SU-DHL-6 (cell line): ENCODE results near the gene LBX2.

Experiments
- CTCF ChIP-seq: fragments of 200-600 bp; sonication (generic); IDR thresholded peaks from one replicate; pipeline ENCODE4 v1.5.1; 2017; ENCODE audit warnings: antibody characterized with exemption, mild to moderate bottlenecking, low read length, moderate library complexity; ENCODE audit not compliant: insufficient read depth, poor library complexity, severe bottlenecking
- EZH2phosphoT487 ChIP-seq: fragments of 200-600 bp; sonication (generic), shearing (Covaris generic); conservative IDR thresholded peaks from 2 replicates; pipeline ENCODE4 v1.6.1; 2018; ENCODE audit warnings: mild to moderate bottlenecking, antibody characterized with exemption, low read length, moderate library complexity, mixed read lengths

- no peak for TF ChIP-seq CTCF
- no peak for TF ChIP-seq EZH2phosphoT487
Observed at GRCh38 chr2:74512744-74513604, 13.6 kb upstream of the LBX2 start.
